Hematopoietic multipotent progenitor cell (in vitro differentiated cells): ENCODE measurements around the gene SIN3B. TPM values are rescaled to one million over a fixed set of nuclear protein-coding genes. Genes with fewer than 3 reads are reported as not detected.
"Not testable (repeated sequence)": the region's sequence is repeated elsewhere in the genome, so short reads cannot be mapped to it uniquely, and the experiment has no call there.

Experiments used
- DNase-seq, 3 donors: peaks; one replicate each; pipeline ENCODE4 v3.0.0-alpha.2; 2011 to 2015; ENCODE audit warnings: low read depth in 2 of 3, low spot score in 2 of 3
- total RNA-seq: library from RNA; depleted of rRNA; stranded (reverse); fragments of >200 nt; gene quantifications from one replicate; pipeline ENCODE4 v1.2.3, GENCODE V29; 2012

Gene SIN3B
- total RNA-seq, 1 donor, result 32.0 TPM

GRCh38 chr19:16862826-16863415, 33.7 kb downstream of the SIN3B start:
- DNase-seq, result peak in 1 of 3 donors; percentile 51

GRCh38 chr19:16867211-16867610, 38.0 kb downstream of the SIN3B start:
- DNase-seq, result no peak

- no peak for DNase-seq
Observed at GRCh38 chr19:16868423-16869130, 39.4 kb downstream of the SIN3B start.

DNA sequence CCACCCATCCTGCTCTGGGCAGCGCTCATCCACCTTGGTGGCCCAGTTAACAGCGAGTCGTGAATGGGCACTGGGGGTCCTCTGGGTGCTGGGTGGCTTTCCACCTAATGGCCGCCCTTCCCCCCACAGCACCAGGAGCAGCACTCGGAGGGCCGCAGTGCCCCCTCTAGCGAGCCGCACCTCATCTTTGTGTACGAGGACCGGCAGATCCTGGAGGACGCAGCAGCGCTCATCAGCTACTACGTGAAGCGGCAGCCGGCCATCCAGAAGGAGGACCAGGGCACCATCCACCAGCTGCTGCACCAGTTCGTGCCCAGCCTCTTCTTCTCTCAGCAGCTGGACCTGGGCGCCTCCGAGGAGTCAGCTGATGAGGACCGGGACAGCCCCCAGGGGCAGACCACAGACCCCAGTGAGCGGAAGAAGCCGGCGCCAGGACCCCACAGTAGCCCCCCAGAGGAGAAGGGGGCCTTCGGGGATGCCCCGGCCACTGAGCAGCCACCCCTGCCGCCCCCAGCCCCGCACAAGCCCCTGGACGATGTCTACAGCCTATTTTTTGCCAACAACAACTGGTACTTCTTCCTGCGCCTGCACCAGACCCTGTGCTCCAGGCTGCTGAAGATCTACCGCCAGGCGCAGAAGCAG, 40.3 kb downstream of the SIN3B start:
- no peak for DNase-seq

DNA sequence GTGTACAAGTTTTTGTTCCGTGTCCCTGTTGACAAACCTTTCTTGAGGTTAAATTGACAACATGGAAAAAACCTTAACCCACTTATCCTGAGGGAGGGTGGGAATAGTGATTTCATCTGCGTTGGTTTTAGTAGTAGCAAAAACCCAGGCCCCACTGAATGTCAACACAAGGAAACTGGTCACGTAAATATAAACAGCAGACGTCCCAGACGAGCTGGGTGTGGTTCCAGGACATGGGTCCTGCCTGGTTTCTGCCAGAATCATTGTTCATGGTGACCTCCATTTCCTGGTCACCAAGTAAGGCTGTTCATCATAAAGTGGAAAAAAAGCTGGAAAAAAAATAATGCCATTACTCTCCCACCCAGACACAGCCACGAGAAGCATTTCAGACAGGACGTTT, 42.7 kb downstream of the SIN3B start:
- no peak for DNase-seq

DNA sequence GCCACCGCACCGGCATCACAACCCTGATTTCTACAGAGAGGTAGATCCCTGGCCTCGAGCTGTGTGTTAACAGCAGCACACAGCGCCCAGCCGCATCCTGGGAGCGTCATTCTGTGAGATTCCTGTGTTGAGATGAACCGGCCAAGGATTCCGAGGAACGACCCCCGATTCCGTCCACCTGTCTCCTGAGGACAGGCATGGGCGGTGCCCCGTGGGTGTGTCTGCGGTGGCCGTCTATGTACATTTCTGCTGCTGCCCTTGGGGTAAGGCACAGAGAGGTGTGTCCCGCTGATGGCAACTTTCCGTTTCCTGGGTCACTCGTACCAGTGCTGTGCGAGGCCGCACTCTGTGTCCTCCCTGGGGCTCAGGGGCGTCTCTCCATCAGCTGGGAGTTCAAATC, 43.5 kb downstream of the SIN3B start:
- DNase-seq, result no peak

GRCh38 chr19:16873594-16873993, 44.4 kb downstream of the SIN3B start:
- no peak for DNase-seq

DNA sequence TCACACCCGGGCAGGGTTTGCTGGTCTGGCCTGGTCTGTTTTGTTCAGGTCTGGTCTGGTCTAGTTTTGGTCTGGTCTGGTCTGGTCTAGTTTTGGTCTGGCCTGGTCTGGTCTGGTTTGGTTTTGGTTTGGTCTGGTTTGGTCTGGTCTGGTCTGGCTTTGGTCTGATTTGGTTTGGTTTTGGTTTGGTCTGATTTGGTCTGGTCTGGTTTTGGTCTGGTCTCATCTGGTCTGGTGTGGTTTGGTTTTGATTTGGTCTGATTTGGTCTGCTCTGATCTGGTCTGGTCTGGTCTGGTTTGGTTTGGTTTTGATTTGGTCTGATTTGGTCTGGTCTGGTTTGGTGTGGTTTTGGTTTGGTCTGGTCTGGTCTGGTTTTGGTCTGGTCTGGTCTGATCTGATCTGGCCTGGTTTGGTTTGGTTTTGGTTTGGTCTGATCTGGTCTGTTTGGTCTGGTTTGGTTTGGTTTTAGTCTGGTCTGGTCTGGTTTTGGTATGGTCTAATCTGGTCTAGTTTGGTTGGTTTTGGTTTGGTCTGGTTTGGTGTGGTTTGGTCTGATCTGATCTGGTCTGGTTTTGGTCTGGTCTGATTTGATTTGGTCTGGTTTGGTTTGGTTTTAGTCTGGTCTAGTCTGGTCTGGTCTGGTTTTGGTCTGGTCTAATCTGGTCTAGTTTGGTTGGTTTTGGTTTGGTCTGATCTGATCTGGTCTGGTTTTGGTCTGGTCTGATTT, 45.2 kb downstream of the SIN3B start:
- DNase-seq, result no peak

- not testable (repeated sequence) for DNase-seq
Observed at GRCh38 chr19:16874978-16875299, 45.7 kb downstream of the SIN3B start.

- no peak for DNase-seq
Observed at GRCh38 chr19:16875584-16876555, 46.7 kb downstream of the SIN3B start.

- peak in 2 of 3 donors; percentile 24 to 33 for DNase-seq
Observed at GRCh38 chr19:16876904-16877361, 47.7 kb downstream of the SIN3B start.

- no peak for DNase-seq
Observed at GRCh38 chr19:16877581-16877980, 48.4 kb downstream of the SIN3B start.

DNA sequence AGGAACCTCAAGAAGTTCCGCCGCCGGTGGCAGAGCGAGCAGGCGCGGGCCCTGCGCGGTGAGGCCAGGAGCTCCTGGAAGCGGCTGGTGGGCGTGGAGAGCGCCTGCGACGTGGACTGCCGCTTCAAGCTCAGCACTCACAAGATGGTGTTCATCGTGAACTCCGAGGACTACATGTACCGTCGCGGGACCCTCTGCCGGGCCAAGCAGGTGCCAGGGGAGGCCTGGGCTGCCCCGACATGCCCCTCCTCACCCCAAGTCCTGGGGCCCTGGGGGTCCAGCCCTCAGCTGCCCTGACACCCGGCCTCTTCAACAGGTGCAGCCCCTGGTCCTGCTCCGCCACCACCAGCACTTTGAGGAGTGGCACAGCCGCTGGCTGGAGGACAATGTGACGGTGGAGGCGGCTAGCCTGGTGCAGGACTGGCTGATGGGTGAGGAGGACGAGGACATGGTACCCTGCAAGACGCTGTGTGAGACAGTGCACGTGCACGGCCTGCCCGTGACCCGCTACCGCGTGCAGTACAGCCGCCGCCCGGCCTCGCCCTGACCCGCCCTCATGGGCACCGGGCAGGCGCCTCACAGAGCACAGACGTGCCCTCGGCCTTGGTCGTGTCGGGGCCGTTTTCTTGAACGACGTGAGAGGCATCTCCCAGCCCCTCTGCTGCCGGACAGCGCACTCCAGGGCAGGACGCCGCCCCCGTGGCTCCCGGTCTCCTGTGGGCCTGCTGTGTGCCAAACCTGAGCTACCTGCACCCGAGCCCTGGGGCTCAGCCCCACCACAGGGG, 49.2 kb downstream of the SIN3B start:
- no peak for DNase-seq

GRCh38 chr19:16880884-16881554, 51.8 kb downstream of the SIN3B start:
- DNase-seq, result no peak

- peak in 1 of 3 donors; percentile 38 for DNase-seq
Observed at GRCh38 chr19:16882146-16882545, 52.9 kb downstream of the SIN3B start.

GRCh38 chr19:16883522-16883921, 54.3 kb downstream of the SIN3B start:
- no peak for DNase-seq

DNA sequence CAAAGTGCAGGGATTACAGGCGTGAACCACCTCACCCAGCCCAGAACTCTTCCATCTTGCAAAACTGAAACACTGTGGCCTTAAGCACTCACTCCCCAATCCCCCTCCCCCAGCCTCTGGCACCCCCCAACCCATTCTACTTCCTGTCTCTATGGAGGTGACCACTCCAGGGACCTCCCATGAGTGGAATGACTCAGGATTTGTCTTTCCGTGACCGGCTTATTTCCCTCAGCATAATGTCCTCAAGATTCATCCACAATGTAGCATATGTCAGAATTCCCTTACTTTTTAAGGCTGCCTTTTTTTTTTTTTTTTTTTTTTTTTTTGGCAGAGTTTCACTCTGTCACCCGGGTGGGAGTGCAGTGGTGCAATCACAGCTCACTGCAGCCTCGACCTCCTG, 56.0 kb downstream of the SIN3B start:
- DNase-seq, result no peak

DNA sequence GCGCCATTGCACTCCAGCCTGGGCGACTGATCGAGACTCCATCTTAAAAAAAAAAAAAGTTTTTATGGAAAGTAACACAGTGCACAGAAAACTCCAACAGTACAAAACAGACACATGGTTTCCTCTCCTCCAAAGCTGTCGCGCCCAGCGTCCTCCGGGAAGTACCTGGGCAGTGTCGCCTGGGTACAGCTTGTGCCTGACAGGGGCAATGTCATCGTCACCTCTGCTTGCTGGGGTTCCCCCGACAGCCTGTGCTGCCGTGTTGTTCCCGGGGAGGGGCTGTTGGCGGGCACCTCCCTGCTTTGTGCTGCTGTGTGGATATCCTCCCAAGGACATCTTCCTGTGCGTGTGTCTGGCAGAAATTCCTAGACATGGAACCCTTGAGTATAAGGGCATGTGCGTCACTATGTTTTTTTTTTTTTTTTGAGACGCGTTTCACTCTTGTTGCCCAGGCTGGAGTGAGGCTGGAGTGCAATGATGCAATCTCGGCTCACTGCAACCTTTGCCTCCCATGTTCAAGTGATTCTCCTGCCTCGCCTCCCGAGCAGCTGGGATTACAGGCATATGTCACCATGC, 57.2 kb downstream of the SIN3B start:
- DNase-seq, result no peak
